Smooth muscle cell (in vitro differentiated cells): Measurements from ENCODE around the gene FAM210B. TPM values are rescaled to one million over a fixed set of nuclear protein-coding genes. Genes with fewer than 3 reads are reported as not detected.

Experiments
- DNase-seq: peaks from one replicate; lab custom pipeline; 2025; ENCODE audit not compliant: unreplicated experiment; lab: John Stamatoyannopoulos, UW
- H2AFZ ChIP-seq: fragments of 200-600 bp; sonication (generic); 2 replicates; pipeline ENCODE4 v1.6.0; 2016; ENCODE audit warnings: antibody characterized with exemption, low read depth, mild to moderate bottlenecking
- H3F3A ChIP-seq: fragments of 200-600 bp; sonication (generic); 2 replicates; pipeline ENCODE4 v1.6.0; 2017; ENCODE audit warnings: antibody characterized with exemption, low read depth
- H3K27ac ChIP-seq: fragments of 200-600 bp; sonication (generic); 2 replicates; pipeline ENCODE4 v1.5.1; 2016; ENCODE audit warnings: low read depth, mild to moderate bottlenecking
- H3K27me3 ChIP-seq: fragments of 200-600 bp; sonication (generic); 2 replicates; pipeline ENCODE4 v1.6.1; 2016; ENCODE audit warnings: low read depth, mild to moderate bottlenecking
- H3K36me3 ChIP-seq: fragments of 200-600 bp; sonication (generic); 2 replicates; pipeline ENCODE4 v1.5.1; 2016; ENCODE audit warnings: low read depth
- H3K4me1 ChIP-seq: fragments of 200-600 bp; sonication (generic); 2 replicates; pipeline ENCODE4 v1.5.1; 2016; ENCODE audit warnings: low read depth
- H3K4me2 ChIP-seq: fragments of 200-600 bp; sonication (generic); 2 replicates; pipeline ENCODE4 v1.6.0; 2016; ENCODE audit warnings: mild to moderate bottlenecking
- H3K4me3 ChIP-seq: fragments of 200-600 bp; sonication (generic); 2 replicates; pipeline ENCODE4 v1.5.1; 2016; ENCODE audit warnings: mild to moderate bottlenecking
- H3K79me2 ChIP-seq: fragments of 200-600 bp; sonication (generic); 2 replicates; pipeline ENCODE4 v1.6.0; 2016; ENCODE audit warnings: low read depth, mild to moderate bottlenecking
- H3K9ac ChIP-seq: fragments of 200-600 bp; sonication (generic); 2 replicates; pipeline ENCODE4 v1.6.0; 2016; ENCODE audit warnings: low read depth
- H3K9me3 ChIP-seq: fragments of 200-600 bp; sonication (generic); replicated peaks from 2 replicates; pipeline ENCODE4 v1.5.1; 2016; ENCODE audit warnings: low read depth
- H4K20me1 ChIP-seq: fragments of 200-600 bp; sonication (generic); 2 replicates; pipeline ENCODE4 v1.6.0; 2016; ENCODE audit warnings: low read depth
- WGBS: methylation state at CpG from one replicate; pipeline ENCODE4 v1.1.7; 2016; ENCODE audit warnings: low lambda C conversion rate; 5-methylcytosine and 5-hydroxymethylcytosine counted together
- polyA plus RNA-seq: library from polyadenylated mRNA; unstranded; fragments of >200 nt; fragmentation: Nextera tagmentation; extraction: Ambion mirVana; gene quantifications from 2 replicates; pipeline ENCODE4 v1.2.1, GENCODE V29; 2016
- total RNA-seq: library from RNA; depleted of rRNA; stranded (reverse); fragments of >200 nt; gene quantifications from 2 replicates; pipeline ENCODE4 v1.2.3, GENCODE V29; 2014
- TF ChIP-seq, protein P1 (sequence below): fragments of 200-600 bp; sonication (generic); IDR thresholded peaks from 2 replicates; pipeline ENCODE4 v1.5.1; 2017; ENCODE audit warnings: borderline replicate concordance, mild to moderate bottlenecking, antibody characterized with exemption; ENCODE audit not compliant: insufficient read depth, poor library complexity, severe bottlenecking

Gene FAM210B
- total and polyA plus RNA-seq, 2 experiments from 2014 or later = 32.0 to 38.2 TPM

DNA sequence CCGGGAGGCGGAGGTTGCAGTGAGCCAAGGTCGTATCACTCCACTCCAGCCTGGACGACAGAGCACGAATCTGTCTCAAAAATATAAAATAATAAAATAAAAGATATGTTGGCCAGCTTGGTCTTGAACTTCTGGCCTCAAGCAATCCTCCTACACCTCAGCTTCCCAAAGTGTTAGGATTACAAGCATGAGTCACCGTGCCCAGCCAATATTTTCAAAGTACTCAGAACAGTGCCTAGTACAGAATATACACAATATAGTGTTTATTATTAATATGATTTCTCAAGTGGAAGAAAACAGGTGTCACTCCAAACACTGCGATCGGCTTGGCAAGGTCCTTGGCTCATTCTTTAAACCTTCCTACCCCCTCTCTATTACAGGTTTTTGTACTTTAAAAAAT is 3.1 kb downstream of the FAM210B start:
- Histone ChIP-seq H3F3A (peaks cover 12% of the 10 kb centered on the region), H3K9ac (no peak overlapping the region), H4K20me1 (peaks cover 35% of the 10 kb centered on the region), H3K27ac (no peak overlapping the region), H3K9me3 (no peaks in the 10 kb centered on the region), H3K4me1 (peaks cover 17% of the 10 kb centered on the region), H3K27me3 (no peaks in the 10 kb centered on the region), H3K4me3 (no peak overlapping the region), H3K79me2 (peaks cover 26% of the 10 kb centered on the region), H3K4me2 (no peak overlapping the region), H3K36me3 (no peaks in the 10 kb centered on the region), H2AFZ (no peak overlapping the region)
- no peak for DNase-seq
- 96% methylated on average over 8 of the region's 8 CpGs for WGBS
- TF ChIP-seq, protein P1, sequence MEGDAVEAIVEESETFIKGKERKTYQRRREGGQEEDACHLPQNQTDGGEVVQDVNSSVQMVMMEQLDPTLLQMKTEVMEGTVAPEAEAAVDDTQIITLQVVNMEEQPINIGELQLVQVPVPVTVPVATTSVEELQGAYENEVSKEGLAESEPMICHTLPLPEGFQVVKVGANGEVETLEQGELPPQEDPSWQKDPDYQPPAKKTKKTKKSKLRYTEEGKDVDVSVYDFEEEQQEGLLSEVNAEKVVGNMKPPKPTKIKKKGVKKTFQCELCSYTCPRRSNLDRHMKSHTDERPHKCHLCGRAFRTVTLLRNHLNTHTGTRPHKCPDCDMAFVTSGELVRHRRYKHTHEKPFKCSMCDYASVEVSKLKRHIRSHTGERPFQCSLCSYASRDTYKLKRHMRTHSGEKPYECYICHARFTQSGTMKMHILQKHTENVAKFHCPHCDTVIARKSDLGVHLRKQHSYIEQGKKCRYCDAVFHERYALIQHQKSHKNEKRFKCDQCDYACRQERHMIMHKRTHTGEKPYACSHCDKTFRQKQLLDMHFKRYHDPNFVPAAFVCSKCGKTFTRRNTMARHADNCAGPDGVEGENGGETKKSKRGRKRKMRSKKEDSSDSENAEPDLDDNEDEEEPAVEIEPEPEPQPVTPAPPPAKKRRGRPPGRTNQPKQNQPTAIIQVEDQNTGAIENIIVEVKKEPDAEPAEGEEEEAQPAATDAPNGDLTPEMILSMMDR = no peak

DNA sequence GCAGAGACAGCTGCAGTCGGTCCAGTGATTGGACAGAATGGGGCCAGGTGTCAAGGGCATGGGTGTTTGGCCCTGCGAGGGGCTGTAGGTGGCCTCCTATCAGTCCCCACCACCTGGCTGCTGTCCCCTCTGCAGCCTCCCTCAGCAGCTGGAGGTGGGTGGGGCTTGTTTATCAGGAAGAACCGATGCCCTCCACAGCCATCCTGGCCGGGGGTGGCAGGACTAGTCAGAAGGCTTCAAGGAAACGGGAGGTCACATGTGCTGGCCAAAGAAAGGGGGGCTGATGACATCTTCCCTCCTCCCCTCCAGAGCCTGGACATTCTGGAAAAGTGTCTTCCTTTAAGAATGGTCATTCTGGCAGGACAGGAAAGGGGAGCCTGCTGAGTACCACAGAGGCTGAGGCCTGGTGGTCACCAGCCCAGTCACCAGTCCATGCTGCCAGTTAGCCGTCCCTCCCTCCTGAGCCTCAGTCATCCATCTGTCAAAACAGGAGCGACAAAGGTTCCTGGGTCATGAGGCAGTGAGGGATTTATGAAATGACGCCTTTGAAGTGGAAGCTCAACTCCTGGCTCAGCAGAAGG is 4.1 kb downstream of the FAM210B start:
- TF ChIP-seq, protein P1 = no peak
- Histone ChIP-seq H3K36me3 (no peaks in the 10 kb centered on the region), H3K9me3 (no peaks in the 10 kb centered on the region), H3K79me2 (peaks cover 26% of the 10 kb centered on the region), H3K4me2 (no peak overlapping the region), H4K20me1 (peaks cover 35% of the 10 kb centered on the region), H3K27ac (no peak overlapping the region), H3K4me1 (peaks cover 16% of the 10 kb centered on the region), H2AFZ (no peak overlapping the region), H3K4me3 (no peak overlapping the region), H3K27me3 (no peaks in the 10 kb centered on the region), H3F3A (peaks cover 12% of the 10 kb centered on the region), H3K9ac (no peak overlapping the region)
- WGBS = 71% methylated on average over 8 of the region's 8 CpGs
- no peak for DNase-seq

DNA sequence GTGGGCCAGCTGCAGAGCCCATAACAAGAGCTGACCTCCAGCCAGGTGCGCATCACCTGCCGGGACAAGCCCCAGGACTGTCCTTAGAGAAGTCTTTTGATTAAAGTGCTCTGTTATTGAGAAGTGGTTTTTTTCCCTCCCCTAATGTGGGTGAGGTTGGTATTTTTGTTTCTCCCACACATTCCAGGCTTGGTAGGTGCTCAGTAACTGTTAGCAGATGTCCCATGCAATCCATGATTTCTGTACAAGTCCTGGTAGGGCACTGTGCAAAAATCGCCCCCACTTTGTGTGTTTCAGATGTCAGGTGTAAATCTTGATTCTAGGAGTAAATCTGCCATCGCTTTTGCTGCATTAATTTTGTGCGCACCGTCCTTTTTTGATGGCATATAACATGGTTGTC is 4.7 kb downstream of the FAM210B start:
- TF ChIP-seq, protein P1 = no peak
- no peak overlapping the region for H3K4me3 ChIP-seq
- DNase-seq = no peak
- H3K9me3 ChIP-seq = no peaks in the 10 kb centered on the region
- no peak overlapping the region for H3K27ac ChIP-seq
- no peak overlapping the region for H2AFZ ChIP-seq
- peaks cover 26% of the 10 kb centered on the region for H3K79me2 ChIP-seq
- H3K9ac ChIP-seq = no peak overlapping the region
- peaks cover 6% of the 10 kb centered on the region for H3F3A ChIP-seq
- peaks cover 11% of the 10 kb centered on the region for H3K4me1 ChIP-seq
- WGBS = 95% methylated on average over 6 of the region's 6 CpGs
- H3K27me3 ChIP-seq = no peaks in the 10 kb centered on the region
- H3K36me3 ChIP-seq = no peaks in the 10 kb centered on the region
- H4K20me1 ChIP-seq = peaks cover 35% of the 10 kb centered on the region
- H3K4me2 ChIP-seq = no peak overlapping the region
